Measurements from ENCODE around the gene SGCB. TPM values are rescaled to one million over a fixed set of nuclear protein-coding genes. Genes with fewer than 3 reads are reported as not detected.

The SGCB gene
- total RNA-seq: 29.2 and 37.0 TPM in 2 replicates

GRCh38 chr4:52038103-52038912 lies at the start of gene SGCB:
Gene SGCB, minus strand, starts transcription at chr4:52038299. Its CDS starts 40 bp downstream, at chr4:52038259.

GRCh38 chr4:52051213-52051614 lies 13.1 kb upstream of the SGCB start, which contains the start of gene SPATA18:
Gene SPATA18, plus strand, starts transcription at chr4:52051304. Its CDS starts 401 bp downstream, at chr4:52051705.

GRCh38 chr4:52019936-52020657 lies 18.0 kb downstream of the SGCB start, which contains the start of gene LRRC66:
Gene LRRC66, minus strand, starts transcription at chr4:52020363. Its CDS starts 2,750 bp downstream, at chr4:52017613.

Other genes with a start within 250 kb of the SGCB start
- gene DCUN1D4, start 195.1 kb downstream of the SGCB start, total RNA-seq: 39.7 and 62.2 TPM in 2 replicates
- gene LRRC66, start 17.9 kb downstream of the SGCB start, total RNA-seq: 0.43 and 0.46 TPM in 2 replicates
- gene SPATA18, start 13.0 kb upstream of the SGCB start, total RNA-seq: 13.9 and 22.6 TPM in 2 replicates

Measured in smooth muscle cell of bladder (primary cell).